NOMO-1 treated with dmso at 0.1 percent for 144 hours (cell line): ENCODE measurements around the gene ZWILCH.
"Not testable (repeated sequence)": the region's sequence is repeated elsewhere in the genome, so short reads cannot be mapped to it uniquely, and the experiment has no call there.

Source experiments
- DNase-seq: peaks from one replicate; lab custom pipeline; 2025; ENCODE audit not compliant: unreplicated experiment; lab: John Stamatoyannopoulos, UW

Gene ZWILCH

GRCh38 chr15:66504563-66505429 lies at the start of gene ZWILCH, which contains the start of gene RPL4:
ZWILCH (plus strand) TSS chr15:66505326; CDS start chr15:66505339, 13 bp downstream.
RPL4 (minus strand) TSS chr15:66504855; CDS start chr15:66504790, 65 bp downstream.
- peak; percentile 76 for DNase-seq

- DNase-seq, result no peak
Measured at GRCh38 chr15:66456211-66456610, 48.9 kb upstream of the ZWILCH start.

GRCh38 chr15:66459818-66460615 lies 45.1 kb upstream of the ZWILCH start:
- DNase-seq, result no peak

- not testable (repeated sequence) for DNase-seq
Measured at GRCh38 chr15:66461294-66461693, 43.8 kb upstream of the ZWILCH start.

- no peak for DNase-seq
Measured at GRCh38 chr15:66461917-66462316, 43.2 kb upstream of the ZWILCH start.

GRCh38 chr15:66462627-66463026 lies 42.5 kb upstream of the ZWILCH start:
- DNase-seq, result no peak

GRCh38 chr15:66465294-66465693 lies 39.8 kb upstream of the ZWILCH start:
- peak; percentile 15 for DNase-seq

- not testable (repeated sequence) for DNase-seq
Measured at GRCh38 chr15:66467162-66468040, 37.7 kb upstream of the ZWILCH start.

- DNase-seq, result not testable (repeated sequence)
Measured at GRCh38 chr15:66470825-66471224, 34.3 kb upstream of the ZWILCH start.

GRCh38 chr15:66472176-66472999 lies 32.7 kb upstream of the ZWILCH start:
- DNase-seq, result no peak

- no peak for DNase-seq
Measured at GRCh38 chr15:66474135-66474534, 31.0 kb upstream of the ZWILCH start.

- DNase-seq, result no peak
Measured at GRCh38 chr15:66474963-66475362, 30.2 kb upstream of the ZWILCH start.

GRCh38 chr15:66476535-66476934 lies 28.6 kb upstream of the ZWILCH start:
- no peak for DNase-seq

GRCh38 chr15:66477011-66477410 lies 28.1 kb upstream of the ZWILCH start:
- no peak for DNase-seq

- DNase-seq, result no peak
Measured at GRCh38 chr15:66480267-66480666, 24.9 kb upstream of the ZWILCH start.

- no peak for DNase-seq
Measured at GRCh38 chr15:66481107-66481856, 23.8 kb upstream of the ZWILCH start.

GRCh38 chr15:66482539-66482938 lies 22.6 kb upstream of the ZWILCH start:
- DNase-seq, result no peak

- peak; percentile 83 for DNase-seq
Measured at GRCh38 chr15:66483131-66483566, 22.0 kb upstream of the ZWILCH start.

GRCh38 chr15:66484539-66485112 lies 20.5 kb upstream of the ZWILCH start:
- no peak for DNase-seq
